K562 (cell line): Measurements from ENCODE around the gene CD164L2. TPM values are rescaled to one million over a fixed set of nuclear protein-coding genes. Genes with fewer than 3 reads are reported as not detected.

Experiments used
- ARID3B ChIP-seq: fragments of 250-450 bp; sonication (Bioruptor Pico); IDR thresholded peaks from 2 replicates; pipeline ENCODE4 v1.4.0; 2020; ENCODE audit warnings: borderline replicate concordance
- CBFA2T3 ChIP-seq: fragments of 450-650 bp; IDR thresholded peaks from 2 replicates; pipeline ENCODE4 v1.6.1; 2017
- DACH1 ChIP-seq: fragments of 450-650 bp; IDR thresholded peaks from 2 replicates; pipeline ENCODE4 v1.6.1; 2018; ENCODE audit not compliant: partially characterized antibody
- FOXJ2 ChIP-seq: fragments of 200-800 bp; sonication (Bioruptor generic); IDR thresholded peaks from 2 replicates; pipeline ENCODE4 v1.6.1; 2016; ENCODE audit warnings: missing genetic modification characterization, missing compliant biosample characterization
- FOXJ3 ChIP-seq: sonication (generic); formaldehyde crosslinking; IDR thresholded peaks from 2 replicates; pipeline ENCODE4 v1.4.0; 2020; ENCODE audit warnings: mild to moderate bottlenecking, missing genetic modification reagents
- MCM3 ChIP-seq: fragments of 450-650 bp; IDR thresholded peaks from 2 replicates; pipeline ENCODE4 v1.6.1; 2016
- MEIS2 ChIP-seq: fragments of 450-650 bp; IDR thresholded peaks from 2 replicates; pipeline ENCODE4 v1.6.1; 2014; ENCODE audit warnings: mild to moderate bottlenecking; ENCODE audit not compliant: partially characterized antibody
- RB1 ChIP-seq: fragments of 450-650 bp; IDR thresholded peaks from 2 replicates; pipeline ENCODE4 v1.6.1; 2017; ENCODE audit warnings: low read depth, mild to moderate bottlenecking
- RBM25 ChIP-seq: fragments of 200-400 bp; formaldehyde crosslinking; IDR thresholded peaks from 2 replicates; pipeline ENCODE4 v1.6.1; 2018; ENCODE audit warnings: low read length, low read depth, moderate library complexity; ENCODE audit not compliant: severe bottlenecking
- SNRNP70 ChIP-seq: fragments of 200-400 bp; formaldehyde crosslinking; optimal IDR thresholded peaks from 2 replicates; pipeline ENCODE3; 2017; ENCODE audit warnings: low read depth, low read length
- TEAD4 ChIP-seq, 2 experiments: sonication (generic) in 1 of 2; formaldehyde crosslinking in 1 of 2; IDR thresholded peaks; 2 replicates each; pipeline versions ENCODE4 v1.6.1 to v1.8.0; 2012 to 2022; ENCODE audit warnings: borderline replicate concordance in 1 of 2, inconsistent platforms in 1 of 2, low read length in 1 of 2, mild to moderate bottlenecking in 1 of 2, missing genetic modification reagents in 1 of 2
- ZBTB49 ChIP-seq: sonication (generic); formaldehyde crosslinking; IDR thresholded peaks from 2 replicates; pipeline ENCODE4 v1.8.0; 2022; ENCODE audit warnings: missing genetic modification reagents, mild to moderate bottlenecking, borderline replicate concordance
- ZNF175 ChIP-seq: fragments of 200-800 bp; sonication (Bioruptor generic); IDR thresholded peaks from 2 replicates; pipeline ENCODE4 v1.6.1; 2016; ENCODE audit warnings: low read depth, mild to moderate bottlenecking, missing genetic modification characterization, missing compliant biosample characterization
- polyA plus RNA-seq, 8 experiments: library from polyadenylated mRNA; depleted of rRNA in 4 of 8; stranded (reverse) in 5 of 8; unstranded in 3 of 8; fragments of >200 nt; fragmentation: Nextera tagmentation in 2 of 8; fragmentation: Illumina TruSeq in 1 of 8; extraction: Ambion mirVana in 2 of 8; extraction: Trizol in 1 of 8; gene quantifications; 2 replicates each; pipeline versions ENCODE4 v1.2.1 to v1.2.3, GENCODE V29; 2011 to 2014; ENCODE audit warnings: inconsistent platforms in 1 of 8, missing spikeins in 1 of 8
- total RNA-seq, 7 experiments: library from RNA; depleted of rRNA in 6 of 7; stranded (reverse); fragments of >200 nt in 6 of 7; fragmentation: Illumina TruSeq in 2 of 7; extraction: Trizol in 2 of 7; gene quantifications; 2 replicates each; pipeline versions ENCODE4 v1.2.1 to v1.2.3, GENCODE V29; 2011 to 2021; ENCODE audit warnings: low replicate concordance in 1 of 7
- TF ChIP-seq, protein P1 (sequence below): fragments of 250-450 bp; sonication (Bioruptor Pico); IDR thresholded peaks from 2 replicates; pipeline ENCODE4 v1.4.0; 2020; ENCODE audit warnings: mild to moderate bottlenecking, moderate library complexity, borderline replicate concordance
- TF ChIP-seq, protein P2 (sequence below): fragments of 450-650 bp; IDR thresholded peaks from 2 replicates; pipeline ENCODE4 v1.6.1; 2018; ENCODE audit warnings: mild to moderate bottlenecking, low read depth; ENCODE audit not compliant: partially characterized antibody

CD164L2 gene
- total and polyA plus RNA-seq, 9 of the 15 experiments (the other 6 are each of a cell fraction or from before 2014, with no cell fraction given): 0.08 to 0.92 (median 0.38) TPM; not detected in 1

DNA sequence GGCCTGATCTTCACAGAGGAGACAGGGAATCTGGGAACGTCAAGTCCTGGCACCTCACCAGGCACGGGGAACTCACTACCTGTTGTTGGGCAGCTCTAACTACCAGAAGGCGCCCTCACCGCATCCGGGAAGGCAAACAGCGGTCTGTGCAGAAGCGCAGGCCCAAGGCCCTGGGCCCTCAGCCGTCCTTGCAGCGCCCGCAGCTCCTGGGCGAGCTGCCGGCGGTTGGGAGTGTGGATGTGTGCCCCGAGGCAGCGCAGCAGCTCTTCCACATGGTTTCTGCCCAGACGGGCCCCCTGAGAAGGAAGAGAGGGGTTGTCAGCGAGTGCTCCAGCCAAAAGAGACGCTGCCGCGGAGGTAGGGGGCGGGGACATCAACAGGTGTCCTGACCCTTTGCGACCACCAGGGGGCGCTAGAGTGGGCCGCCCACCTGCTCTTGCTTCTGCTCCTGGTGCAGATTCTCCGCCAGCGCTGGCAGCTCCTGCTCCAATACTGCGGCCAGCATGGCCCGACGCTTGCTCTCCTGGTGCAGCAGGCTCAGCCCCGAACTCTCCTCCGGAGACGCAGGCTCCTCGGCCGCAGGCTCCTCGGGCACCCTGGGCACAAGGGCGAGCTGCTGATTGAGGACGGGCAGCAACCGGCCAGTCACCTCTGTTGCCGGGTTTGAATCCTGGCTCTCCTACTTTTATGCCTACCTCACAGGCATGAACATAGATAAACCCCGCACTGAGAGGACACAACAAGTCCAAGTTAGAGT is 25.7 kb downstream of the CD164L2 start (continued):
- TF ChIP-seq RB1 (peak; percentile 72), RBM25 (no peak), FOXJ2 (tag) (no peak), ZBTB49 (CRISPR knock-in tag) (no peak), FOXJ3 (CRISPR knock-in tag) (no peak), TEAD4 (IDR thresholded peaks at IDR 0.05; ENCODE audit: low read length) (no peak), TEAD4 (CRISPR knock-in tag; IDR thresholded peaks at IDR 0.05; ENCODE audit: borderline replicate concordance) (no peak), ZNF175 (CRISPR knock-in tag) (no peak), MCM3 (no peak), DACH1 (no peak), CBFA2T3 (no peak), ARID3B (no peak), MEIS2 (no peak), SNRNP70 (no peak)
- TF ChIP-seq, protein P1, sequence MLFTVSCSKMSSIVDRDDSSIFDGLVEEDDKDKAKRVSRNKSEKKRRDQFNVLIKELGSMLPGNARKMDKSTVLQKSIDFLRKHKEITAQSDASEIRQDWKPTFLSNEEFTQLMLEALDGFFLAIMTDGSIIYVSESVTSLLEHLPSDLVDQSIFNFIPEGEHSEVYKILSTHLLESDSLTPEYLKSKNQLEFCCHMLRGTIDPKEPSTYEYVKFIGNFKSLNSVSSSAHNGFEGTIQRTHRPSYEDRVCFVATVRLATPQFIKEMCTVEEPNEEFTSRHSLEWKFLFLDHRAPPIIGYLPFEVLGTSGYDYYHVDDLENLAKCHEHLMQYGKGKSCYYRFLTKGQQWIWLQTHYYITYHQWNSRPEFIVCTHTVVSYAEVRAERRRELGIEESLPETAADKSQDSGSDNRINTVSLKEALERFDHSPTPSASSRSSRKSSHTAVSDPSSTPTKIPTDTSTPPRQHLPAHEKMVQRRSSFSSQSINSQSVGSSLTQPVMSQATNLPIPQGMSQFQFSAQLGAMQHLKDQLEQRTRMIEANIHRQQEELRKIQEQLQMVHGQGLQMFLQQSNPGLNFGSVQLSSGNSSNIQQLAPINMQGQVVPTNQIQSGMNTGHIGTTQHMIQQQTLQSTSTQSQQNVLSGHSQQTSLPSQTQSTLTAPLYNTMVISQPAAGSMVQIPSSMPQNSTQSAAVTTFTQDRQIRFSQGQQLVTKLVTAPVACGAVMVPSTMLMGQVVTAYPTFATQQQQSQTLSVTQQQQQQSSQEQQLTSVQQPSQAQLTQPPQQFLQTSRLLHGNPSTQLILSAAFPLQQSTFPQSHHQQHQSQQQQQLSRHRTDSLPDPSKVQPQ: no peak
- TF ChIP-seq, protein P2, sequence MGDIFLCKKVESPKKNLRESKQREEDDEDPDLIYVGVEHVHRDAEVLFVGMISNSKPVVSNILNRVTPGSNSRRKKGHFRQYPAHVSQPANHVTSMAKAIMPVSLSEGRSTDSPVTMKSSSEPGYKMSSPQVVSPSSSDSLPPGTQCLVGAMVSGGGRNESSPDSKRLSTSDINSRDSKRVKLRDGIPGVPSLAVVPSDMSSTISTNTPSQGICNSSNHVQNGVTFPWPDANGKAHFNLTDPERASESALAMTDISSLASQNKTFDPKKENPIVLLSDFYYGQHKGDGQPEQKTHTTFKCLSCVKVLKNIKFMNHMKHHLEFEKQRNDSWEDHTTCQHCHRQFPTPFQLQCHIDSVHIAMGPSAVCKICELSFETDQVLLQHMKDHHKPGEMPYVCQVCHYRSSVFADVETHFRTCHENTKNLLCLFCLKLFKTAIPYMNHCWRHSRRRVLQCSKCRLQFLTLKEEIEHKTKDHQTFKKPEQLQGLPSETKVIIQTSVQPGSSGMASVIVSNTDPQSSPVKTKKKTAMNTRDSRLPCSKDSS: no peak
